ENCODE data around the gene TPPP.
"Not testable (repeated sequence)": the region's sequence is repeated elsewhere in the genome, so short reads cannot be mapped to it uniquely, and the experiment has no call there.

TPPP gene

GRCh38 chr5:696753-697702 lies 3.9 kb upstream of the TPPP start:
- DNase-seq (ENCODE audit: extremely low read depth, low read depth); H3K4me3 ChIP-seq (replicated peaks; ENCODE audit: low read depth, low read length): not testable (repeated sequence)

- not testable (repeated sequence) for DNase-seq (ENCODE audit: extremely low read depth, low read depth); H3K4me3 ChIP-seq (replicated peaks; ENCODE audit: low read depth, low read length)
These were observed 3.0 kb upstream of the TPPP start for GRCh38 chr5:696191-696590.

- H3K4me3 ChIP-seq (replicated peaks; ENCODE audit: low read depth, low read length); DNase-seq (ENCODE audit: extremely low read depth, low read depth): not testable (repeated sequence)
These were observed 2.3 kb upstream of the TPPP start for GRCh38 chr5:695475-695874.

GRCh38 chr5:694042-694431 lies 885 bp upstream of the TPPP start:
- not testable (repeated sequence) for DNase-seq (ENCODE audit: extremely low read depth, low read depth); H3K4me3 ChIP-seq (replicated peaks; ENCODE audit: low read depth, low read length)

GRCh38 chr5:692529-693041 lies 567 bp downstream of the TPPP start:
- H3K4me3 ChIP-seq (replicated peaks; ENCODE audit: low read depth, low read length): not testable (repeated sequence)

GRCh38 chr5:691817-692528 lies 1.2 kb downstream of the TPPP start:
- H3K4me3 ChIP-seq (replicated peaks; ENCODE audit: low read depth, low read length): no peak overlapping the region
- DNase-seq (ENCODE audit: extremely low read depth, low read depth): no peak
- TF ChIP-seq CTCF (IDR thresholded peaks at IDR 0.05; ENCODE audit: low read depth, low read length, missing control alignments): no peak

More at GRCh38 chr5:692529-693041, 567 bp downstream of the TPPP start:
- DNase-seq (ENCODE audit: extremely low read depth, low read depth): not testable (repeated sequence)

GRCh38 chr5:691049-691448 lies 2.1 kb downstream of the TPPP start:
- not testable (repeated sequence) for DNase-seq (ENCODE audit: extremely low read depth, low read depth); H3K4me3 ChIP-seq (replicated peaks; ENCODE audit: low read depth, low read length)

- not testable (repeated sequence) for DNase-seq (ENCODE audit: extremely low read depth, low read depth); H3K4me3 ChIP-seq (replicated peaks; ENCODE audit: low read depth, low read length)
These were observed 2.9 kb downstream of the TPPP start for GRCh38 chr5:690293-690692.

- DNase-seq (ENCODE audit: extremely low read depth, low read depth); H3K4me3 ChIP-seq (replicated peaks; ENCODE audit: low read depth, low read length): not testable (repeated sequence)
These were observed 4.7 kb downstream of the TPPP start for GRCh38 chr5:688348-689010.

- not testable (repeated sequence) for H3K4me3 ChIP-seq (replicated peaks; ENCODE audit: low read depth, low read length); DNase-seq (ENCODE audit: extremely low read depth, low read depth)
These were observed 6.2 kb downstream of the TPPP start for GRCh38 chr5:686936-687335.

- DNase-seq (ENCODE audit: extremely low read depth, low read depth); H3K4me3 ChIP-seq (replicated peaks; ENCODE audit: low read depth, low read length): not testable (repeated sequence)
These were observed 7.0 kb downstream of the TPPP start for GRCh38 chr5:686172-686523.
